NCI-H1105 (cell line): ENCODE measurements around the gene UBAC2.
"Not testable (repeated sequence)": the region's sequence is repeated elsewhere in the genome, so short reads cannot be mapped to it uniquely, and the experiment has no call there.

Source experiments
- DNase-seq: peaks from one replicate; lab custom pipeline; 2025; lab: John Stamatoyannopoulos, UW

UBAC2 gene

DNA sequence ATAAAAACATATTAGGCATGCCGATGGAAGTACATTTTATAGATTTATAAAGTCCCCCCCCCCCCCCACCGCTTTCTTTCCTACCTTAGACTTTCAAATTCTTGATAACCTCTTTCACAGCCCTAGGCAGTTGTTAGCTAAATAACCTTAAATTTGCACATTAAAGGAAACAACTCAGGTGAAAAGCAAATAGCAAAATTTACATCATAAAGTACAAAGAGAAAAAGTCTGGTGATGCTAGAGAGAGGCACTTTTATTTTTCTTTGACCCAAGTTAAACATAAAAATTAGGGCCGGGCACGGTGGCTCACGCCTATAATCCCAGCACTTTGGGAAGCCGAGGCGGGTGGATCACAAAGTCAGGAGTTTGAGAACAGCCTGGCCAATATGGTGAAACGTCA, 15.0 kb upstream of the UBAC2 start:
- no peak for DNase-seq

DNA sequence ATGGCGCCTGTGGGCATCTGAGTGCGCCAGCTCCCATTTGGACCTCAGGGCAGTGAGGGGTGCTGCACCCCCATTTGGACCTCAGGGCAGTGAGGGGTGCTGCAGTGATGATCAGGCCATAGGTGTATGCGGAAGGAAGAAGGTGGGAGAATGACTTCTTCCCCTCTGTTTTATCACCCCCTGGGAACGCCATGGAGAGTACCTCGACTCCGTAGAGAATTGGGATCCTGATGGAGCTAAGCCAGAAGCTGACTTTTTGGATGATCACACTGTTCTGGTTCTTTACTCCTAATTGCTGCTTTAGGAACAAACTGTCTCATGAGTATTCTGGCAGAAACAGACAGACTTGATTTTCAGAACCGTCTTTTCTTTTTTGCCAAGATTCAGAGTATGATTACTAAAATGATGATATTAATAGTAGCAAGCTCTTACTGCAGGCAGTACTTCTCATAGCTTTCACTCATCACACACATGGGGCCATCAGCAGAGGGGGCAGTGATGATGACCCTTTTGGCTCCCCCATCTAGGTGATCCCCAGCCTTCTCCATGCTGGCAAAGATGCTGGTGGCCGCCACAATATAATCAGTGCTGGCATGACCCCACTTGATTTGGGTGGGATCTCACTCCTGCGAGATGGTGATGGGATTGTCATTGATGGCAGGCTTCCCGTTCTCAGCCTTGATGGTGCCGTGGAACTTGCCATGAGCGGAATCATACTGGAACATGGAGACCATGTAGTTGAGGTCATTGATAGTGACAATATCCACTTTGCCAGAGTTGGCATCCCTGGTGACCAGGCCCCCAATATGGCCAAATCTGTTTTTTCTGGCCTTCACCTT, 10.3 kb upstream of the UBAC2 start:
- no peak for DNase-seq

DNA sequence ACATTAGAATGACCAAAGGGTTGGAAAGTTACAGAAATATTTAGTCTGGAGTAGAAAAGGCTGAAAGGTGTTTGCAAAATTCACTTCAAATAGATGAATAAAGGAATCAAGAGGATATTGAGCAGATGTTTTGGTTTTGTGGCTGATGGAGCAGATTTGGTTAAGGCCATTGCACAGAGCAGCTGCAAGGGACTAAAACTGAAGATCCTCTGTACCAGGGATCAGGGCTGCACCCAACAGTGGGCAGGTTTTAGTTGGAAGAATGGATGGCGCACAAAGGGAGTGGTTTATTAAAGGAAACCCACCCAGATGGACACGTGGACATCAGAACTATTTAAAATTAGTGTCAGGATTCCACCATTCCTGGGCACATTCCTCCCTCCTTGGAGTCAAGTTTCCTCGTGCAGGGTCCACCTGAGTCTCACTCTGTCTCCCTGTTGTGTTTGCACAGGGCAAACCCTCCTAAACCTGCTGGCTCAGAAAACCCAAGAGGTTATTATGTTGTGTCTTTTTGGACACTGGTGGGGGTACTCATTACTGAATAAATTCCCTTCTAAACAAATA, 9.2 kb upstream of the UBAC2 start:
- DNase-seq, result no peak

DNA sequence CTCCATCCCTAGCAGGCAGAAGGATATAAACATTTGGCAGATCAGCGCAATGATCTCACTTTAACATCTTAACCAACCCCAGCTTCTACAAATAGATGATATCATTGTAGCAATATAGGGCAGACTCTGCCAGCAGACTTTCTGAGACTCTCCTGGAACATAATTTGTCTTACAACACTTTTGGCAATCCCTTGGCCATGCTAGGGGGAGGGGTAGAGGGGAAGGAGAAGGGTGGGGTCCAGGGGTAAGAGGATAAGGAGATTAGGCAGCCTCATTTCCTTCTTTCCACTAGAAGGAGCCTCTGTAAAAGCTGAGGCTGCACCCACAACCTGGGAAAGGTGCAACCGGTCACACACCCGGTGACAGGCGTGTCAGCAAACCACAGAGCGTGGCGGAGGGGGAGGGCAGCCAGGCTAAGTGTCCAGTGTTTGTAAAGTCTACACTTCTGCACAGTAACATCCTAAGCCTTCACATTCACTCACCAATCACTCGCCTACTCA, 8.7 kb upstream of the UBAC2 start:
- no peak for DNase-seq

DNA sequence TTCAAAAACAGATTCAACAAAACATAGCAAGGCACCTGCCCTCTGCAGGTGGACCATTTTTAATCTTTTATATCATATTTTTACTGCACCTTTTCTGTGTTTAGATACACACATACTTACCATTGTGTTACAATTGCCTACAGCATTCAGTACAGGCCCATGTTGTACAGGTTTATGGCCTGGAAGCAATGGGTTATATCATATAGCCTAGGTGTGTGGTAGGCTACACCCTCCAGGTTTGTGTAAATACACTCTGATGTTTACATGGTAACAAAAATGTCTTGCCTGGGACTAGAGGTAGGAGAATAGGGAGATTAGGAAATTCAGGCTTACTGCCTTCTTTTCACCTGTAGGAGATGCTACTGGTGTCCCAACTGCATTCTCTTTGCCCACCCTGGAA, 8.2 kb upstream of the UBAC2 start:
- DNase-seq, result no peak

DNA sequence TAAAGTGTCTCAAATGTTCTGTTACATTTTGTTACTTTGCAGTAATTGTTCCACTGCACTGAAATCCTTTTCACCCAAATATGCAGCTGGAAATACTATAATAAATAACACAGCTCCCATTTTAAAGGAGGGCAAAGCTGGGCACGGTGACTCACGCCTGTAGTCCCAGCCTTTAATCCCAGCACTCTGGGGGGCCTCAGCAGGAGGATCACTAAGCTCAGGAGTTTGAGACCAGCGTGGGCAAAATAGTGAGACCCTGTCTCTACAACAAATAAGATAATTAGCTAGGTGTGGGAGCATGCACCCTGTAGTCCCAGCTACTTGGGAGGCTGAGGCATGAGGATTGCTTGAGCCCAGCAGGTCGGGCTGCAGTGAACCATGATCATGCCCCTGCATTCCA, 7.5 kb upstream of the UBAC2 start:
- no peak for DNase-seq

DNA sequence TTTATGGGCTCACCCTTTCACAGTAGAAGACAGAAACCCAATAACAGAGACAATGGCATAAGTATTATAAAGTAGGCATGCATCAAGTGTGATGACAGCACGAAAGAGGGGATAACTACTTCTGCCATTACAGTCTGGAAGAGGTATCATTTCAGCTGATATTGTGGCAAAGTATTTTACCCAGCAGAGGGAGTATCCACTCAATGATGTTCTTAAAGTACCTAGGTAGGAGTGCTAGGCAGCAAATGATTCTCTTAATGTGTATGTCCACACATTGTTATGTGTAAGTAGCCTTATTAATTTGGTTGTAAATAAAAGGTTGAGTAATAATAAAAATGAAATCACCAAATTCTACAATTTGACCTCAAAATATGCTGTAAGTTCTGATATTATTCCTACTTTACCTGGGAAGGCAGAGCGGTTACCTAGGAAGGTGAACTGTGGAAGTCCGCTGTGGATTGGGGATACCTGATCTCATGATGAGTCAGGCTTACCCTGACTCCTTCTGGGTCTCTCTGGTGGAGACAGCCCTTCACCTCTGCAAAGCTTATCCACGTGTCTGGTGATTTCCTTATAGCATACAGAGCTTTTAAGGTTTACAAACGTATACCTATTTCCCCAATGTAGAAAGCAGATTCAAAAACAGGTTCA, 4.1 kb upstream of the UBAC2 start:
- DNase-seq, result no peak

DNA sequence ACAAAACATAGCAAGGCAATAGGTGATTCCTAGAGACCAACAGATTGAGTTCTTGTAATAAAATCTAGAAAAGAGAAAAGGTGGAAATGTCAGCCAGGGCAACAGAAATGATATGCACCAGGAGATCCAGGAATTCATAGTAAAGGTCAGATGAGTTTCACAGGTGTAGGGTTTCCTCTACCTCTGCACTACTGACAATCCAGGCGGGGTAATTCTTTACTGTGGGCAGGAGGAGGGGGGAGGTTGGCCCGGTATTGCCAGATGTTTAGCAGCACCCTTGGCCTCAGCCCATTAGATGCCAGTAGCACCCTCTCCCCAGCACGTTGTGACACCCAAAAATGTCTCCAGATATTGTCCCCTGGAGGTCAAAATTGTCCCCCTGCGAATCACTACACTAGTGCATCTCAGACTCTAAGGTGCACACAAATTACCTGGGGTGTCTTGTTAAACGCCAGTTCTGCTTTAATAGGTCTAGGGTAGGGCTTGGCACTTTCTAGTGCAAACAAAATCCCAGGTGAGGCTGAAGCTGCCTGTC, 3.5 kb upstream of the UBAC2 start:
- no peak for DNase-seq

DNA sequence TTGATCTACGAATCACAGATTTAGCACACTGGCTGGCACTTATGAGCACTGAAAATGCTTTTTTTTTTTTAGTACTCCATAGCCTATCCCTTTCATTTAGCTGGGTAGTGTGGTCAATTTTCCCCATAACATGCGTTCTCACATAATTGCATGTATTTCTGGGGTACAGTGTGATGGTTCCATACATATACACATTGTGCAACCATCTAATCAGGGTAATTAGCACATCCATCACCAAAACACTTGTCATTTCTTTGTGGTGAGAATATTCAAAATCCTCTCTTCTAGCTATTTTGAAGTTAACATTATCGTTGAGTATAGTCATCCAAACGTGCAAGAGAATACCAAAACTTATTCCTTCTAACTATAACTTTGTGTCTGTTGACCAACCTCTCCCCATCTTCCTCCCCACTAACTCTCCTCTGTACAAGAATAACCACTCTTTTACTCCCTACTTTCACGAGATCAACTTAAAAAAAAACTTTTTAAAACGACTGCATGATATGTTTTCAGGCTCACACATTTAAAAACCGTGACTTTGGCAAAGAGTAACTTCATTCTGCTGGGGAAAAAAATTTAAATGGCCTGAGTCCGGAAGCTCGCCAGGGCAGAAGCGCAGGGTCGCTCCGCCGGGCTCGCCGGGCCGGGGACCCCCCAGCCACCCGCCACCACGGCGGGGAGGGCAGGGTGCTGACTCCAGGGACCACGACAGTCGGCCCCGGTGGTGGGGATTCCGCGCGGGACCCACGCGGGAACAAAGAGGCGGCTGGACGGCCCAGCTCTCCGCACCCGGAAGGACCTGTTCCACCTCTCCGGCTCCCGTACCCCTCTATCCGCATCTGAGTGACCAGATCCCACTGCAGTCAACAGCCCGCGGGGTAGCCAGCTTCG, 868 bp upstream of the UBAC2 start:
- DNase-seq, result no peak

DNA sequence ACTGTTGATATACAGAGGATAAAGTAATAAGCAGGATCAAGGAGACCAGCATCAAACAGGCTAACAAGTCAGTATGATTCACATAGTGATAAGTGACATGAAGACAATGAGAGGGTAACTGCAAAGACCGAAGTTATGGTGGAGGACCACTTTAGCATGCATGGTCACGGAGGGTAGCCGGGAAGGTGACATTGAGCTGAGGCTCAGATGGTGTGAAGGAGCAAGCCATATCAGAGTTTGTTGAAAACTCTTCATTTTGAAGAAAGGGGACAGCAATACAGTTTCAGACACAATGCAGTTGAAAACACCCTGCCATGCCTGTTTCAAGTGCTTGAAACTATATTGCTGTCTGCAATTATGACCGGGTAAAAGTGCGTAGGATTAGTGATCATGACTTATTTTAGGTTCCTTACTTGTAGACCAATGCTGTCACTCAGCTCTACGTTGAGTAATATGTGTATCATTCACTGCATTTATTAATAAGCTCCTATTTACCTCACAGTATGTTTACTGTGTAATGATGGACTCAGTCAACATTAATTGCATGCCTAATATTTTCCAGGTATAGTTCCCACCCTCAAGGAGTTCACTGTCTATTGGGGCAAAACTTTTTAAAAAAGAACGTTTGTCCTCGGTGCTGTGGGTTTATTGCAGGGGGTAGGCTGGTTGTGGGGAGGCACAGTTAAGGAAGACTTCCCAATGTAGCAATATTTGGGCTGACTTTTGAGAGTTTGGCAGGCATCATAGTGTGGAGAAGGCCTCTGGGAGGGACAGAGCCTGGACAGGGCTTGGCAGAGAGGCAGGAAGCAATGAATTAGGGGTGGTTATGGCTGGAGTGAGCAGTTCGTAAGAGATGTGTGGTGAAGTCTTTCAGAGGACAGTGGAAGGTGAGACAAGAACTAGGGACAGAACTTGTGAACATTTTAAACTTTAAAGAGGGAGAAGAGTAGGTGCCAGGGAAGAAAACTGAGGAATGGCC, 3.2 kb downstream of the UBAC2 start:
- DNase-seq, result no peak

DNA sequence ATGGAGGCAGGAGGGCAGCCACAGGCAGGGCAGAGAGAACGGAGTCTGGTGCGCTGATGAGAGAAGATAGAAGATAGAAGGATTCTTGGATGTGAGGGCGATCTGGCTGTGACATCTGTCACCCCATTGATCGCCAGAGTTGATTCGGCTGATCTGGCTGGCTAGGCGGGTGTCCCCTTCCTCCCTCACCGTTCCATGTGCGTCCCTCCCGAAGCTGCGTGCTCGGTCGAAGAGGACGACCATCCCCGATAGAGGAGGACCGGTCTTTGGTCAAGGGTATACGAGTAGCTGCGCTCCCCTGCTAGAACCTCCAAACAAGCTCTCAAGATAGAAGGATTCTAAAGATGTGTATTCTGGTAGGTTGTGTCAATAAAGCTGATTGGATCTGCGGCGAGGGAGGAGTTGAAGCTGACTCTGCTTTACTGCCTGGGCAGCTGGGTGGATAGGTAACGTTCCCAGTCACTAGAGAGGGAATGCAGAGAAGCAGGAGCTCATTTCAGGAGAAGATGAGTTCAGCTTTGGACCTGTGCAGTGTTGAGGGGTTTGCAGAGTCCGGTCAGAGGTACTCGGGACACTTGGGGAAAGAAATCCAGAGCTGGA, 5.1 kb downstream of the UBAC2 start:
- no peak for DNase-seq

DNA sequence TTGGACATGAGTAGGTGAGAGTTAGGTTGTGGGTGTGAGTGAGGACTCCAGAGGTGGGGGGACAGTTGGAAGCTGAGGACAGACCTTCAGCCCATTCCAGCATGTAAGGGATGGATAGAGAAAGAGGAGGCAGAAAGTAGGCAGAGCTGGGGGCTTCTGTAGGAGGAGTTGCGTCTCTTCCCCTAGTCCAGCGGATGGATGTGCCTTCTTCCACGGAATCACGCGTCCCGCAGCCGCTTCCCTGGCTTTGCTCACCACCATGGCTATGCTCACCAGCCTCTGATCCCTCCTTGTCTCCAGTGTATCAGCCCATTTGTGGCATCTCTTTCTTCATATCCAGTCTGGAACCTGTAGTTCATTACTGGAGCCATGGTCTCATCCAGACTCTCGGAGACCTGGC, 5.6 kb downstream of the UBAC2 start:
- DNase-seq, result no peak

DNA sequence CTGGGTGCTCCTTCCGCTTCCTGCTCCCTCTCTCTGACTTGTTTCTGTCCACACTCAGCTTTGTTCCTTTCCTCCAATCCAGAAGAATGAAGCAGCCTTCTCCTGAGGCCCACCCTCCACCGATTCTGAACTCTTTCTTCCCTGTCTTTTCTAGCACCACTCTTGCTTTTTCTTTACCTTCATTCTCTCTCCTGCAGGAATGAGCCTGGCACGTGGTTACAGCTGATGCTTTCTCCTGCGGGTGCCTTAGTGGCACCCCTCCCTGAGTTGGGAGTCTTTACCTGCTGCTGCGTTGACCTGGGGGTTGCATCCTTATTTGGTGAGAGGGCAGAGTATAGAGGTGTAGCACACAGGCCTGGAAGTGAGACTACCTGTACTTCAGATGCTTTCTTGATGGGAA, 6.2 kb downstream of the UBAC2 start:
- no peak for DNase-seq

DNA sequence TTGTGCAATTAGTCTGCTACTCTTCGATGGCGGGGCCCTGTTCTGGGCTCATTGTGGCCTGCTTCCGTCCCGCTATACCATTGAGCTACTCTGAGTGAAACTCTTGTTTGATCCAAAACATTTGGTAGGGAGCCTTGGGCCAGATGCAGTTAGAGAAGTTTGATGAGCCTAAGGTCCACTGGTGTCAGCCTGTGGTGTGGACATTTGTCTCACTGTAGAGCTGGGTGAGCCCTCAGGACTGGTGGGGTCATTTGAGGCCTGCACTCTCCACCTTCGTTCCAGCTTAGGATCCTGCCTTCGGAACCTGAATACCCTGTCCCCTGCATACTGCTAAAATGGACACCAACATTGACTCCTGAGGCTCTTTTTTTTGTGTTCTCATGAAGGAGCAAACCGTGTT, 6.9 kb downstream of the UBAC2 start:
- no peak for DNase-seq

DNA sequence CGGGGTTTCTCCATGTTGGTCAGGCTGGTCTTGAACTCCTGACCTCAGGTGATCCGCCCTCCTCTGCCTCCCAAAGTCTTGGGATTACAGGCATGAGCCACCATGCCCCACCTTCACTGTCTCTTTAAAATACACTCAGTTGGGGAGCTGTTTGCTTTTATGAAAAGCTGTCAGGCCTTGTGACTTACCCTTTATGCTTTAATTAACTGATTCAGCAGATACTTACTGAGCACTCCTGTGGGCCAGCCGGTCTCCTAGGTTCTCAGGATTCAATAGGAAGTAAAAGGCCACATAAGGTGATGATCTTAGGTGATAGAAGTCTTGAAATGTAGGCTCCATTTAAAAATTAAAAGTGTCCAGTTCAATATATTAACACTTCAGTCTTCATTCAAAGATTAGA, 7.5 kb downstream of the UBAC2 start:
- no peak for DNase-seq

DNA sequence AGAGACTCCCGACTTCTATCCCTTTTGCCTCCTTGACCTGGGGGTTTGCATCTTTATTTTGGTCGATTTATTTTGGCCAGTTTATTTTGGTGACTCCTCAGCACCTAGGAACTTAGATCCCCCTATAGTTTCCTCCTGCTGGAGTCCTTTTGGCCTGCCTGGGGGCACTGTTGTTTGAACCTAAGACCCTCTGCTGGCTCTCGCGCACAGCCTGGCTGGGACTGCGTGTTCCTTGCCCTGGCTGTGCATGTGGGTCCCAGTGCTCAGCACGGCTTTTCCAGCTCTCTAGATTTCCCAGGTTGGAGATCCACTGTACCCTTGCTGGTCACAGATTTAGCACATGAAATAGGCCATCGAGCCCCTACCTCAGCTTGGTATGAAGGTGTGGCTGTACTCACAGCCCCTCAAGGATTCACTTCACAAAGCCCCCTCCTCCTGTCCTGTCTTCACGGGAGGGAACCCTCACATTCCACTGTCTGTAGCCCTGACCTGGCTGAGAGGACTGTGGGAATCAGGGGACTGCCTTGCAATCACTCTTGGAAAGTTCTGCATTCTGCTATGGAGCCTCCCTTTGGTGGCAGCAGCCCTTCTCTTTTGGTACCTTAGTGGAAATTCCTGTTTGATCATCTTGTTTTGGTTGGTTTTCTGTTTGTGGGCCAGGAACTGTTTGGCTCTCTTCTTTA, 8.3 kb downstream of the UBAC2 start:
- no peak for DNase-seq

DNA sequence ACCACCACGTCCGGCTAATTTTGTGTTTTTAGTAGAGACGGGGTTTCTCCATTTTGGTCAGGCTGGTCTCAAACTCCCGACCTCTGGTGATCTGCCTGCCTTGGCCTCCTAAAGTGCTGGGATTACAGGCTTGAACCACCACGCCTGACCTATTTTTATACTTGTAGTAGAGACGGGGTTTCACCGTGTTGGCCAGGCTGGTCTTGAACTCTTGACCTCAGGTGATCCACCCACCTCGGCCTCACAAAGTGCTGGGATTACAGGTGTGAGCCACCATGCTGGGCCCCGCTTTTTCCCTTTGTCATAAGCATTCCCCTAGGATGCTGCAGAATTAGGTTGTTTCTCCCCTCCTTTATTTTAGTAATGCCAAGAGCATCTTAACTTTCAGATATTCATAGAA, 10.0 kb downstream of the UBAC2 start:
- not testable (repeated sequence) for DNase-seq

DNA sequence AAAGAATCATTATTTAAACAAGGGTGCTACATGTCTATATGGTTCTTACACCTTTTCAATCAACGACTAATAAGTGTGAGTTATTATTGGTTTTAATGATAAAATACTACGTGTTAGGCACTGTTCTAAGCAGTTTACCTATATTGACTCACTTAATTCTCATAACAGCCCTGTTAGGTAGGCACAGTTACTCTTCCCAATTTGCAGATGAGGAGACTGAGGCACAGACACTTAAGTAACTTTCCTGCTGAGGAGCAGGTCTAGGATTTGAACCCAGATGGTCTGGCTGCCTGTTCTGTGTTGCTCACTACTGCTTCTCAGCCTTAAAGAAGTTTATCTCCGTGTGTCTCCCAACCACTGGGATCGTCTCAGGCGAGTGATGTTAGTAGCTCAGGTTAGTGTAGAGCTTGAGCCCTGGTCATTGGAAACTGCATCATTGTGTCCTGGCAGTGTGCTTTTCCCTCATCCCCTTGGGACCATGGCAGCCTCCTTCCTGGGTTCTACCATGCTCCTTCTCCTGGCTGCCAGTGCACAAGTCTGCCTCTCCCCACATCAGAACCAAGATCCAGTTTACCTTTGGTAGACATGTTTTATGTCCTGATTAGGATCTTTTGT, 10.9 kb downstream of the UBAC2 start:
- DNase-seq, result no peak

DNA sequence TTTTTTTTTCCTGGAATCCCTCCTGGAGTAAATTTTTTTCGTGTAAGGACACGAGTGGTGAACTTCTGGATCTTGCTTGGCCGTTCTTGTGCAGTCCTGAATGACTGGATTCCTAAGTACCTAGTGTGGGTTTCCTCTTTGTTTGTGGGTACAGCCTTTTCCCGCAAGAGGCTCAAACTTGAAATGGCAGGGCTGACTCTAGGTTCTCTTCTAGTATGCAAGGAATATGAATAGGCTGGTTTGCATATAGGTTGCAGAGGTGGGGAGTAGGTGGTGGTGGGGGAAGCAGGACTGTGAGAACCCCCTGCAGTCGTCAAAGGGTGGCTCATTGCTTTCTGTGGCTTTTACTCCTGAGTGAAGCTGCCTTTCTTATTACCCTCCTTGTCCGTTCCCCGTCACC, 13.6 kb downstream of the UBAC2 start:
- no peak for DNase-seq
